Melanocyte of skin (primary cell): ENCODE results near the gene FGFBP2. TPM values are rescaled to one million over a fixed set of nuclear protein-coding genes. Genes with fewer than 3 reads are reported as not detected.

Experiments used
- total RNA-seq, 2 donors: library from RNA; depleted of rRNA; stranded (reverse); fragments of >200 nt; gene quantifications; 2 replicates each; pipeline ENCODE4 v1.2.3, GENCODE V29; 2012

The FGFBP2 gene, protein sequence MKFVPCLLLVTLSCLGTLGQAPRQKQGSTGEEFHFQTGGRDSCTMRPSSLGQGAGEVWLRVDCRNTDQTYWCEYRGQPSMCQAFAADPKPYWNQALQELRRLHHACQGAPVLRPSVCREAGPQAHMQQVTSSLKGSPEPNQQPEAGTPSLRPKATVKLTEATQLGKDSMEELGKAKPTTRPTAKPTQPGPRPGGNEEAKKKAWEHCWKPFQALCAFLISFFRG
- 1 to 10 TPM in 1 of 2 donors, under 1 TPM in 1; 0.67 to 2.1 TPM for total RNA-seq

DNA sequence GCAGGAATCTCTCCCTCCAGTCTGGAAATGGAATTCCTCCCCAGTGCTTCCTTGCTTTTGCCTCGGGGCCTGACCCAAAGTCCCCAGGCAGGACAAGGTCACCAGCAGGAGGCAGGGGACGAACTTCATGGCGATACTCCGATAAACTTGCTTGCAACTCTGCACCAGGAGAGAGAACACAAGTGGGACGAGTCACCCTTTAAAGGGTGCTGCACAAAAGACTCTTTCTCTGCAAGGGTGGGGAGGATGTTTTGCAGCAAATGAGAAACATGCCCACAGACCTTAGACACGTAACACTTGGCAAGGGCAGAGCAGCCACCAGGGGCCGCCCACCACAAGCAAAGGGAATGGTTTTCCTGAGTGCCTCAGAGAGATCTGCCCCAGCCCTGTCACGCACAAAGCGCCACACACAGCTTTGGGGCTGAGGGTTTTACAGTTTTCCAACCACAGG lies at the start of gene FGFBP2:
FGFBP2 (minus strand) TSS at position 175 of the 451 bp plus-strand sequence; CDS start at position 129, 46 bp downstream.

DNA sequence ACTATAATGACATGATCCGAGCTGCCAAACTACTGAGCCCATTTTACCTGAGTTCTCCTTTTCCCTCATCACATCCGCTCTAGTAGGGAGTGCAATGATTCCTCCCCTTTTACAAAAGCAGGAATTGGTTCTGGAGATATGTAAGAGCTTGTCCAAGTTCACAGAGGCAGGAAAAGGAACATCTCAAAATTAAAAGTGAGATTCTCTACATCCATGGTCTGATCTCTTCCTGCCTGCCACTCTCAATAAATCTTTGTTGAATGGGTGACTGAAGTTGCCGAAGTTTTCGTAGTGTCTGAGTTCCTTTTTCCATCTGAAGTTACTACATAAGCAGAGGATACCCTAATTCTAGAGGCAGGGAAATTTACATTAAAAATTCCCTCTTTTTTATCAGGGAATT lies 24.3 kb downstream of the FGFBP2 start, which contains the start of gene FGFBP1:
FGFBP1 (minus strand) TSS at position 101 of the 400 bp plus-strand sequence. CDS start 2,108 bp downstream, outside the sequence.

Other genes starting within 250 kb of the FGFBP2 start
- gene CD38, start 184.8 kb downstream of the FGFBP2 start, total RNA-seq: 1 to 10 TPM in 1 of 2 donors, not detected in 1; 1.0 TPM
- gene FGFBP1, start 24.4 kb downstream of the FGFBP2 start, total RNA-seq: not detected
- gene PROM1, start 120.8 kb upstream of the FGFBP2 start, total RNA-seq: 1 to 10 TPM in 1 of 2 donors, under 1 TPM in 1; 1.00 to 1.7 TPM